ENCODE measurements around the gene ABCG4.
"Not testable (repeated sequence)": the region's sequence is repeated elsewhere in the genome, so short reads cannot be mapped to it uniquely, and the experiment has no call there.

Gene ABCG4

DNA sequence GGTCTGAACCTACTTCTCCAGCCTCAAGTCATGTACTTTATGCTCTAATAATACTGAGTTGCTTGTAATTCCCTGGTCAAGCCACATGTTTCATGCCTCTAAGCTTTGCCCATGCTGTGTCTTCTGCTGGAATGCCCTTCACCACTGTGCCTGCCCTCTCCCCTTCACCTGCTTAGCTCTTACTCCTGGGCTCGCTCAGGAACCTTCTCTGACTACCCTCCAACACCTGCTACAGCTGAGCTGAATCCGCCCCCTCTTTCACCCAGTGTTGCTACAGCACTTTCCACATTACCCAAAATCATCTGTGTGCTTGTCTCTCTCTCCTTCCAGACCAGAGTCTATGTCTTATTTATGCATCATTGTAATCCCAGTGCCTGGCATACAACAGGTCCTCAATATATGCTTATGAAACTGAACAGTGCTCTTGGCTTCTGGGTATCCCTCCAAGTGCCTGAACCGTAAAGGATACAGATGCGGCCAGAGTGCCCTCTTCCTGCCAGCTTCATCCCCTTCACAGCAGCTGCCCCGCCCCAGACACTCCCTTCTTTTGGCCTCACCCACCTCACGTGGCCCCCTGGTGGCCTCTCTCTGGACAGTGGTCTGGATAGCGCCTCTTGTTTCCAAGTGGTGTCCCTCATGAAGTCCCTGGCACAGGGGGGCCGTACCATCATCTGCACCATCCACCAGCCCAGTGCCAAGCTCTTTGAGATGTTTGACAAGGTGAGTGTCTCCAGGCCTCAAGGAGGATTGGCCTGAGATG lies 7.1 kb downstream of the ABCG4 start:
- no peak for DNase-seq

DNA sequence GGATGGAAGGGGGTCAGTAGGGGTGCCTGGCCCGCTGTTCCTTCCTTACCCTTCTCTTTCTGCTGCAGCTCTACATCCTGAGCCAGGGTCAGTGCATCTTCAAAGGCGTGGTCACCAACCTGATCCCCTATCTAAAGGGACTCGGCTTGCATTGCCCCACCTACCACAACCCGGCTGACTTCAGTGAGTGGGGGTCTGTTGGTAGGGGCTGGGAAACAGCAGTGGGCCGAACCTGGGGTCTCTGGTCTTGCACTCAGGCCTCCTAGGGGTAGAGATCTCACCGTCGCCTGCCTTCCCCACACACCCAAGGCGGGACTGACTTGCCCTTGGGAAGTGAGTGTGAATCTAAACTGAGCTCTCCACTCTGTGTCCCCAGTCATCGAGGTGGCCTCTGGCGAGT lies 7.6 kb downstream of the ABCG4 start:
- DNase-seq, result no peak

- DNase-seq, result no peak
Observed at GRCh38 chr11:119157063-119157462, 8.2 kb downstream of the ABCG4 start.

DNA sequence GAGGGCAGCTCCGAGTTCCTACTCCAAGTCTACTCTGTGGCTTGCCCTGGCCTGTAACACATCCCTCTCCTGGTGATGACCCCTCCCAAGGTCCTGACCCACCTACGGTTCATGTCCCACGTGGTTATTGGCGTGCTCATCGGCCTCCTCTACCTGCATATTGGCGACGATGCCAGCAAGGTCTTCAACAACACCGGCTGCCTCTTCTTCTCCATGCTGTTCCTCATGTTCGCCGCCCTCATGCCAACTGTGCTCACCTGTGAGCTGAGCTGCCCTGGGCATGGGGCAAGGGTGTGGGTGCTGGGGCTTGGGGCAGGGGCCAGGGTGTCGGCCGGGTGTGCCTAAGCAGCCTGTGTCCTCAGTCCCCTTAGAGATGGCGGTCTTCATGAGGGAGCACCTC lies 9.6 kb downstream of the ABCG4 start:
- DNase-seq, result no peak

GRCh38 chr11:119160151-119160550 lies 11.3 kb downstream of the ABCG4 start:
- no peak for DNase-seq

- DNase-seq, result no peak
Observed at GRCh38 chr11:119161871-119162270, 13.0 kb downstream of the ABCG4 start.

GRCh38 chr11:119166368-119167076 lies 17.7 kb downstream of the ABCG4 start:
- peak; percentile 46 for DNase-seq

- not testable (repeated sequence) for DNase-seq
Observed at GRCh38 chr11:119167077-119167458, 18.2 kb downstream of the ABCG4 start.

GRCh38 chr11:119167933-119168332 lies 19.1 kb downstream of the ABCG4 start:
- peak; percentile 18 for DNase-seq

- DNase-seq, result peak; percentile 90
Observed at GRCh38 chr11:119168471-119169281, 19.8 kb downstream of the ABCG4 start, which contains the start of gene NLRX1. TSS of gene NLRX1 (plus strand) at chr11:119168725. CDS start at chr11:119171404, 2,679 bp downstream.

DNA sequence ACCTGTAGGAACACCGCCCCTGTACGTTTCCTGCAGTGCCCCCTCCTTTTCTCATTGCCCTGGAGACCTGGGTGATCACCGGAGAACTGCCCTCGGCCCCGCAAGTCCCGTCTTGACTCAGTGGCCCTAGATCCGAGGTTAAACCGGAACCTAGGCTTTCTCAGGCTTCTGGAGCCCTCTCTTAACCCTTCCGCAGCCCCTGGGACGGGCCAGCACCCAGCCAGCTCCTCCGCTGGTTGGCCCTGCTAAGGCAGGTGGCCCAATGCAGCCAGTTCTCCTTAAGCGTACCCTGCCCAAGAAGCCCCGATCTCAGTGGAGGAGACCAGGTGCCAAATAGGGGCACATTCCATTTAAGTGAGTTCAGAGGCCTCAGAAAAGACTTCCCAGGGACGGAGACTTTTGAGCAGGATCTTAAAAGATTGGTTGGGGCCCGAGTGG lies 20.4 kb downstream of the ABCG4 start:
- peak; percentile 40 for DNase-seq

GRCh38 chr11:119172513-119172912 lies 23.7 kb downstream of the ABCG4 start:
- DNase-seq, result no peak

DNA sequence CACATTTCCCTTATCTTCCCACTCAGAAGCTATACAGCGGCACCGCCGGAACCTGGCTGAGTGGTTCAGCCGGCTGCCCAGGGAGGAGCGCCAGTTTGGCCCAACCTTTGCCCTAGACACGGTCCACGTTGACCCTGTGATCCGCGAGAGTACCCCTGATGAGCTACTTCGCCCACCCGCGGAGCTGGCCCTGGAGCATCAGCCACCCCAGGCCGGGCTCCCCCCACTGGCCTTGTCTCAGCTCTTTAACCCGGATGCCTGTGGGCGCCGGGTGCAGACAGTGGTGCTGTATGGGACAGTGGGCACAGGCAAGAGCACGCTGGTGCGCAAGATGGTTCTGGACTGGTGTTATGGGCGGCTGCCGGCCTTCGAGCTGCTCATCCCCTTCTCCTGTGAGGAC lies 24.6 kb downstream of the ABCG4 start:
- DNase-seq, result no peak

- no peak for DNase-seq
Observed at GRCh38 chr11:119175493-119176077, 26.7 kb downstream of the ABCG4 start.

DNA sequence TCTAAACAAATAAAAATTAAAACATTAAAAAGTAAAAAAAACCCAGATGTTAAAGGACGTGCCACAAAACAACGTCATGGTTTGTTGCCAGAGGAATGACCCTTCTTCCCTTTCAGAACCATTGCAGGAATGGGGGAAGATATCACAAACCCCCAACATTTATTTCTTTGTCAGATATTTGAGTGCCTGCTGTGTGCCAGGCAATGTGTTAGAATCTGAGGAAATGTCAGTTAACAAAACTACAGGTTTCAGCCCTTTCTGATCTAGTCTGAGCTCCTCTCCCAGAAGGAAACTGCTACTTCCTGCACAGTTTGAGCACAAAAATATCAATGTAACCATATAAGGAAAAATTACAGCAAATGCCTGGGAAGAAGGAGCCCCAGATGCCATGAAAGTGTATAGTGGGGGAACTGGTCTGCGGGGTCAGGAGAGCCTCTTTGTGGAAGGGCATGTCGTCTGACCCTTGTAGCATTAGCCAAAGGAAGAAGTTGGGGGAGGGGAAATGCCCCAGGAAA lies 29.4 kb downstream of the ABCG4 start:
- peak; percentile 29 for DNase-seq

- DNase-seq, result no peak
Observed at GRCh38 chr11:119179342-119179741, 30.5 kb downstream of the ABCG4 start.

- DNase-seq, result no peak
Observed at GRCh38 chr11:119179983-119180382, 31.1 kb downstream of the ABCG4 start.

- no peak for DNase-seq
Observed at GRCh38 chr11:119180729-119181676, 32.2 kb downstream of the ABCG4 start.

DNA sequence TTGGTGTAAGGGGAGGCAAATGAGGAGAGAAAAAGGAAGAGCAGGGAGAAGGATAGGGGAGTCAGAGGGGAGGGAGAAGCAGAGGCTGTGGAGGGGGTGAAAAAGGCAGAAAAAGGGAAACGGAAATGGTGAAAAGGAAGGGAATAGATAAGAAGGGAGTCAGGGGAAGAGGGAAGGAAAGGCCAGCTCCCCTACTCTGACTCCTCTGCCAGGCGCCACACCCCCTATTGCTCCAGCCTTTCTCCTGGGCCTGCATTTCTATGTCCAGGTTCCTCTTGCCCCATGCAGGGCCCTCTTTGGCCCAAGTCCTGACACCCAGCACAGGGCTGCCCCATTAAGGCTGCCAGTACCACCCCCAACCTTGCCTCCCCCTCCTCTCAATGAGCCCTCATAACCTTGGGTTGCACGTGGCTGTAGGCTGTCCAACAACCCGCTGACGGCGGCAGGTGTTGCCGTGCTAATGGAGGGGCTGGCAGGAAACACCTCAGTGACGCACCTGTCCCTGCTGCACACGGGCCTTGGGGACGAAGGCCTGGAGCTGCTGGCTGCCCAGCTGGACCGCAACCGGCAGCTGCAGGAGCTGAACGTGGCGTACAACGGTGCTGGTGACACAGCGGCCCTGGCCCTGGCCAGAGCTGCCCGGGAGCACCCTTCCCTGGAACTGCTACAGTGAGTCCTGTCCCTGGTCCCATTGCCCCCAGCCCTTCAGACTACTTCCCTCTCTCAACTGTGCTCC lies 33.0 kb downstream of the ABCG4 start:
- DNase-seq, result no peak

DNA sequence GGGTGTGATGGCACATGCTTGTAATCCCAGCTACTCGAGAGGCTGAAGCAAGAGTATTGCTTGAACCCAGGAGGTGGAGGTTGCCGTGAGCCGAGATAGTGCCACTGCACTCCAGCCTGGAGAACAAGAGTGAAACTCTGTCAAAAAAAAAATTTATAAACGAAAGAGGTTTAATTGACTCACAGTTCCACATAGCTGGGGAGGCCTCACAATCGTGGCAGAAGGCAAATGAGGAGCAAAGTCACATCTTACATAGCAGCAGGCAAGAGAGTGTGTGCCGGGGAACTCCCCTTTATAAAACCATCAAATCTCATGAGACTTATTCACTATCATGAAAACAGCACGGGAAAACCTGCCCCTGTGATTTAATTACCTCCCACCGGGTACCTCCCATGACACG lies 35.5 kb downstream of the ABCG4 start:
- DNase-seq, result not testable (repeated sequence)

Measured in fibroblast of skin of scalp (primary cell).